ENCODE data around the gene AKAP6.
A peak's percentile ranks its signal among the peaks of the same experiment; 100 is the strongest.

AKAP6 gene

DNA sequence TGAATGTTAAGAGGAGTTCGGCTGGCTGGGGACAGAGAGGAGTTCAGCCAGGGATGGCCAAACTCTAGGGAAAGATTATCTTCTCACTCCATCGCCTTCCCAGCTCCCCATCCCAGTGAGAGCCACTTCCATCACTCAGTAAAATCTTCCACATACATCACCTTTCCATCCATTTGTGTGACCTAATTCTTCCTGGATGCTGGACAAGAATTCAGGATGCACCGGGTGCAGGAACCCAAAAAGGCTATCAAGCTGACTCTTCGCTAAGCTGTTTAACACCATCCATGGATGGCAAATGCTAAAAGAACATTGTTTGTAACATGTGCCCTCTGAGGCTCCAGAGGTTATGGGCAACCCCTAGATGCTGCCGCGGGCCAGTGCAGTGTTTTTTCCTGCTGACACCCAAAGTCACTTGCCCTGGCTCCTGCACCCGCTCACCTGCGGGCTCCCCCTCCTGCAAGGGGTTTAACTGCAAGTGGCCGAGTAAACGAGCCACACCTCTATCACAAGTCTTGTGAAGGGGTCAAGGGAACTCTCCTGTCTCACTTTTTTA lies 393.6 kb downstream of the AKAP6 start:
- no peak for DNase-seq

DNA sequence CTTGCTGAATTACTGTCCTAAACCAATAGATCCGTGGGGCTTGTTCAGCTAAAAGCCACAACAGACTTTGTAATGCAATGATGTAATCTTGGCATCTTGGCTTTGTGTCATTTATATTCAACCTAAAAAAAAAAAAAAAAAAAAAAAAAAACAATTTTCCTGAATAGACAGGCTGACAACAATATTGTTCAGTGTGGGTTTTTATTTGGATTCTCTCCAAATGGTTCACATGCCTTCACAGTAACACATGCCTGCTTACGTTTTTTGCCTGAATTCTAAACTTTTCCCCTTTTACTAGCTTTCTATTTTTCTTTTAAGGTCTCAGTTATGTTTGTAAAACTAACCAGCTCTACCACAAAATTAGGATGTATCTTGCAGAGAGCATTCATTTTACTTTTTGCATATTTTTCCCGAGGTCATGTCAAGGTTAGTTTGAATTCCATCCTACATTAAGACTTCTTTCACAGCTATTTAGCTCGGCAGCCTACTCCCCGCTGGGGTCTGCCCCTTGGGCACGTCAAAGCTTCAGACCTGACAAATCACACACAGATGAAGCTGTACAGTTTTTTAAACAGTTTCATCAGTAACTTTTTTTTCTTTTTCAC lies 395.9 kb downstream of the AKAP6 start:
- DNase-seq, result no peak

DNA sequence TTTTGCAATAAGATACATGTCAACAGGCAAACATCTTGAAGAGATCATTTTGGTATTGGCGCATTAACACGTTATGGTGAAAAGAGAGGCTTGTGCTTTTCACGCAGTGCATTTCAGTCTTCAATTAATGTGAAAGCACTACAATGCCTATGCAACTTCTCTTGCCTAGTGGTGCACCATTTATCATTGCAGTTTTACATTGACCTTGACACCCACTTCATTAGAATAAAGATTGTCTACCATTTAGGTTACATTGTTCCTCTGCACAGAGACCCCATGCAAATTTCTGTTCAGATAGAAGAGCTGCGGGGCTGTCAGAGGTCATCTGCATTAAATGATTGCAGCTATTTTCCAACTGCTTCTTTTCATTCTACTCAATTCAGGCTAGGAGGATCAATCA lies 397.4 kb downstream of the AKAP6 start:
- DNase-seq, result no peak

DNA sequence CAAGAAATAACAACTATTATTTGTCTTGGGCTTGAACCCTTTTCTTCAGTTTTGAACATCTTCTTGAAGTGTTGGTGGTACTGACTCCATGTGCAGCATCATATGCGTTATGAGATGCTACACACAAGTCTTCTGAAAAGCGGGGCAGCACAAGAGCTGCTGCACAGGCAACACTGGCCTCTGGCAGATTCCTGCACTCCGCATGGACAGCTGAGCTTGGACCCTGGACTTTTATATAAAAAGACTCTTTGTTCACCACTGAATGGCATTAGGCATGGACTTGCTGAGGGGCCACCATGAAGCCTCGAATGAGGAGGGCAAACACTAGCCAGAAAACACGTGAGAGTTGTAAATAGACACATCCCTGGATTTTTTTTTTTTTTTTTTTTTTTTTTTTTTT lies 398.7 kb downstream of the AKAP6 start:
- DNase-seq, result no peak

DNA sequence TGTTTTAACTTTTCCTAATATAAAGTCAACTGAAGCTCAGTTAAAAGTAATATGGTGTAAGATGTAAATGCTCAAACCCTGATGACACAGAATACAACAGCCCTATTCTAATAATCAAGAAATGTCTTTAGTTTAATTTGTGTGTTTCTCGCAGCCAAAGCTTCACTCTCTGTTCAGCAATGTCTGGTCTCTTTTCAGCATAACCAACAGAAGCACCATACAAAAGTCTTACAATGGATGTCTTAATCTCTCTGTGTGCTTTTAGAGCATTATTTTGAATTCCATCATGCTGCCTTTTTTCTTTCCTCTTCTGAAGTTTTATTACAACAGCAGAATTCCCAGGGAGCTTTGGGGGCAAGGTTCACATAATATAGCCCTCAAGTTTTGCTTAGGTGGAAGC lies 399.4 kb downstream of the AKAP6 start:
- no peak for DNase-seq

DNA sequence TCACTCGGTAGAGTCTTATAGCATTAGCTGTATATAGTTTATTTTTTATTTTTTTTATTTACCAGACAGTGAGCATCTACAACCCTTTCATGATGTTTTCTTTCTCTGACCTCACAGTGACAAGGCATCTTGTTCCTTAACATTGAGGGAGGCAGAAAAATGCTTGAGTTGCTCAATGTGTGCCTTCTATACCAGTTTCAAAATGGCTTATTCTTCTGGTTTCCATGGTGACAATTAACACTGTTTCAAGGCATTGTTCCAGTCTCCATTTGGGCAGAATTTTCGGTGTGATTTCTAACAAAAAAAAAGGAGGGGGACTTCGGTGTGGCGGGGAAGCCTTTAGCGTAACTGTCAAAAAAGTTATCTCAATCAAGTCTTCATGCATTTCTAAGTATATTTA lies 399.9 kb downstream of the AKAP6 start:
- no peak for DNase-seq

DNA sequence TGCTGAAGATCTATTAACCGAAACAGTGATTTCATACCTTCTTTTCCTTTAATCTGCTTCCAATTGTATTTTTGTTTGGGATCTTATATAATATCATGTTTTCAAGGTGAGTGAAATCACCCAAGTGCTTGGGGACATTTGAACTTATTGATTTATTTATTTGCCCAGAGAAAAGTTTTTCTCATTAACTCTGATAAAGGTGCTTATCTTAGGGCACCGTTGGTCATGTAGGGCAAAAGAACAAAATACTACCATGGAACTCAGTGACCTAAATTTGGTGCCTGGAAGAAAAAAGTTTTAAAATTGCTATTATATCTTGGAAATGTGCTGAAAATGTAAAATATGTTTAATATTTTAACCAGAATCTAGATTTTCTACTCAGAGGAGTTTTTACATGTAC lies 402.2 kb downstream of the AKAP6 start:
- no peak for DNase-seq

DNA sequence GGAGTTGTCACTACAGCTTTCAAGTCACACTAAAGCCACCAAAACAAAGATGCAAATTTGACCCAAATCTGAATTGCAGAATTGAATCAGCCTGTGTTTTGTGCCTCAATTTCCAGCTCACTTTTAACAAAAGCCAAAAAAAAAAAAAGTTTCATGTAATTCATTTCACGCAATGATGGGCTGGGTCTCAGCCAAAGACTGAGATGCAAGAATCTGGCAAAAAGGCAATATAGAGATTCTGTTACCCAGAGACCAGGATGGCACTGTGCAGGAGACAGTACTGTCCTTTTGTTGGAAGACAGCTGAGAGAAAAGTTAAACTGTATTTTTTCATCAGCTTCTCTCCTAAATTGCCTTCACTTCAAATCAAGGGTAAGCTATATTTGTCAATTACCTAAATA lies 403.9 kb downstream of the AKAP6 start:
- DNase-seq, result peak; percentile 32

DNA sequence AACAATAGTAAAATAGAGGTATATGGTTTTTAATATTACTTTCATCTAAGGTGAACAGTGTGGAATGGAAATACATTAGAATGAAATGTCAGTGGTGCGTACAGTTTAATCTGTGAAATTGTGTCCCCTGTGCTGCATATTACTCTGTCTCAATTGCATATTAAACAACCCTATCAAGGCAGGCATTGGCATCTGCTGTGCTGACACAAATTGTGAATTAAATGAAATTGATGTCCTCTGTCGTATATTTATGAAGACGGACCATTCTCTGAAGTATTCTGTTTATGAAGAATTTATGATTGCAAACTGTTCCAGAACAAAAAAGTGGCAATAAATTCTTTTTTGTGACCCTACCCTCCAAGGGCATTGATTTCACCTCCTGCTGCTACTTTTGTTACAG lies 405.2 kb downstream of the AKAP6 start:
- peak; percentile 39 for DNase-seq

DNA sequence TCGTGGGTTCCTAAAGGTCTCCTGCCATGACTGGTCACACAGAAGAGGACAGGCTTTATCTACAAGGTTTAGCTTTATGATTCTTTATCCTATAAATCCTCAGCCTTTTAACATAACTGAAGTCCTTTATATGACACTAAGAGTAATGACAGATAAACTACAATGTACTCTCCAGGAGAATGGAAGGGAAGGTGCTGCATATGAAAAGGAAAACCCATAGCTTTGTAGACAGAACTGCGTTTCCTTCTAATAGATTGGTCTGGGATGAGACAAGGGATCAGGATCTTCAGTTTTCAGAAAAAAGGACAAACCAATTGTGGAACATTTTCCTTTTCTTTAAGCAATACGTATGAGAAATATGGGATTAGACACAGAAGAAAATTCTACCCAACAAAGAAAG lies 408.5 kb downstream of the AKAP6 start:
- DNase-seq, result no peak

DNA sequence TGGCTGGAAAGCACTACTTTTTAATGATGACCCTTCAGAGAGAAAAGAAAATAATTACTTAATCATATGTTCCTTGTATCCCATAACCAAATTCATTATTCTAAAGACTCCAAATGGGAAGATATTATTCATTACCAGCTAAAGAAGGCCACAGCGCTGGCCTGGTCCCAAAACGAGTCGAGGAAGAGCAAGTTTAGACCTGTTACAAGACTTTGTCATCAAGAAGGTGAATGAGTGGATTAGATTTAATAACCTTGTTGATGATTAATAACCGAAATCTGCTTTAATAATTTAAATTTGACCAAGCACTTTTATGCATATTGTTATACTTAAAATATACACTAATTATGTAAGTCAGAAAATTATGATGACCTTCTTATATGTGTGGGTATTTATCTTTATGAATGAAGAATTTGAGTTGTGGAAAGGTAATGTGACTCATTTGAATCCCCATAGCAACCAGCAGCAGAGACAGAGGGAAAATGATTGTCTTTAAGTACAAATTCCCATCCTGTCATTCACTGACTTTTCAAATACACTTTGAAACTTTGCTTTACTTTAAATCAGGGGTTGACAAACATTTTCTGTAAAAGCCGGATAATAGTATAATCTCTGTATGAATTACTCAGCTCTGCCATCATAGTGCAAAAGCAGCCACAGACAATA lies 409.2 kb downstream of the AKAP6 start:
- DNase-seq, result no peak

DNA sequence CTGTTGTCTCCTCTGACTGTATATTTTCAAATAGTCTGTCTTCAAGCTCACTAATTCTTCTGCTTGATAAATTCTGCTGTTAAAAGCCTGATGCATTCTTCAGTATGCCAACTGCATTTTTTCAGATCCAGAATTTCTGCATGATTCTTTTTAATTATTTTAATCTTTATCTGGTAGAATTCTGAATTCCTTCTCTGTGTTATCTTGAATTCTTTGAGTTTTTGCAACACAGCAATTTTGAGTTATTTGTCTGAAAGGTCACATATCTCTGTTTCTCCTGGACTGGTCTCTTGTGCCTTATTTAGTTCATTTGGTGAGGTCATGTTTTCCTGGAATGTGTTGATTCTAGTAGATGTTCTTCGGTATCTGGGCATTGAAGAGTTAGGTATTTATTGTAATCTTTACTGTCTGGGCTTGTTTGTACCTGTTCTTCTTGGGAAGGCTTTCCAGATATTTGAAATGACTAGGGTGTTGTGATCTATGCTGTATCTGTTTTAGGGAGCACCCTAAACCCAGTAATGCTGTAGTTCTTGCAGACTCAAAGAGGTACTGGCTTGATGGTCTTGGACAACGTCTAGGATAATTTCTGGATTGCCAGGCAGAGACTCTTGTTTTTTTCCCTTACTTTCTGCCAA lies 415.8 kb downstream of the AKAP6 start:
- no peak for DNase-seq

DNA sequence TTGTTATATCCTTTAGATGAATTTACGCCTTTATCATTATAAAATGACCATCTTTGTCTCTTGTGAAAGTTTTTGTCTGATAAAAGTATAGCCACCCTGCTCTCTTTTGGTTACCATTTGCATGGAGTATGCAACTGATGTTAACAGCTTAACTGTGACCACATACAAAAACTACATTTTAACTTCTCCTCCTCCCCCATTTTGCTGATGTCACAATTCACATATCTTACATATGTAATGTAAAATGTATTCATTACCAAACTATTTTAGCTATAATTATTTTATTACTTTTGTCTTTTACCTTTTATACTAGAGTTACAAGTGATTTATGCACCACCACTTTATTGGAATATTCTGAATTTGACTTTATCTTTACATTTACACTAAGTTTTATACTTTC lies 425.1 kb downstream of the AKAP6 start:
- no peak for DNase-seq

DNA sequence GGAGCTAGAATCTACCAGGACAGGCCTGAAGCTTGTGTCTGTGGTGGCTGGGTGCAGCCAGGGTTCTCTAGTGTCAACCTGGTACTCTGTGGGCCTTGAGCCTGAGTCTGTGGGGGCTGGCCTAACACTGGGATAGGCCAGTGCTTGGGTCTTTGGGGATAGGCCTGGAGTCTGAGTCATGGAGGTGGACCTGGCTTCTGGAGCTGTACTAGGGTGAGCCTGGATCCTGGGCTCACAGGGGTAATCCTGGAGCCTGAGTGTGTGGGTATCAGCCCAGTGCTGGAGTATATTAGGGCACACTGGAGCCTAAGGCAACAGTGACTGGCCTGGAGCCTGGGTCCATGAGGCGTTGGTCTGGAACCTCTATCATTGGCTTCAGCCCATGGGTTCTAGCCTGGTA lies 427.1 kb downstream of the AKAP6 start:
- DNase-seq, result no peak

DNA sequence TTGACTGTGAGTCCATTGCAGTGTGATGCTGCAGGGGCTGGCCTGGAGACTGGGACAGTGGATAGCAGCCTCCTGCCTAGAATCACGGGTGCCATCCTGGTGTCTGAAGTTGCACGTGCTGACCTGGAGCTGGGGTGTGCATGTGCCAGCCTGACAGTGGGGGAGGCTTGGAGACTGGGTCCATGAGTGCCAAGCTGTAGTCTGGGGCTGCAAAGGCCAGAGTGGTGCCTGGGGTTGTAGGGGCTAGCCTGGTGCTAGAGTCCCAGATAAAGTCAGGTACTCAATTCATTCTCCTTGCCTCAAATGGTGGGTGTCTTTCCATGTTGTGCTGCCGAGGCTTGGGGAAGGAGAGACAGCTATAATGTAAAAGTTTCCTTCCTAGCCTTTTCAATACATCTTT lies 427.7 kb downstream of the AKAP6 start:
- no peak for DNase-seq

DNA sequence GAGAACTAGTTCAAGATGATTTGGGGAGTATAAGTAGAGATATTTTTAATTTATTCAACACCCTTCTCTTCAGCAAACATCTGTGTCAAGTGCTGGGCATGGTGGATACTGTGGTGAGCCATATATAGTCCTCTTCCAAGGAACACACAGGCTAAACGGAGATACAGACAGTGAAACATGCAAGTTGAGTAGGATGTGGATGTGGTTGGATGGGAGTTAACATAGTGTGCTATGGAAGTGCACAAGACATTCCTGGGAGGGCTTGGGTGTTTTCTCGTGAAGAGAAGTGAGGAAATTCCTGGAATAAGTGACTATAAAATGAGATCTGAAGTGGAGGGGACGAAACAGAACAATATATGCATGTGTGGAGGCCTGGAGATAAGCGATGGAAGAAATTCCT lies 428.5 kb downstream of the AKAP6 start:
- no peak for DNase-seq

DNA sequence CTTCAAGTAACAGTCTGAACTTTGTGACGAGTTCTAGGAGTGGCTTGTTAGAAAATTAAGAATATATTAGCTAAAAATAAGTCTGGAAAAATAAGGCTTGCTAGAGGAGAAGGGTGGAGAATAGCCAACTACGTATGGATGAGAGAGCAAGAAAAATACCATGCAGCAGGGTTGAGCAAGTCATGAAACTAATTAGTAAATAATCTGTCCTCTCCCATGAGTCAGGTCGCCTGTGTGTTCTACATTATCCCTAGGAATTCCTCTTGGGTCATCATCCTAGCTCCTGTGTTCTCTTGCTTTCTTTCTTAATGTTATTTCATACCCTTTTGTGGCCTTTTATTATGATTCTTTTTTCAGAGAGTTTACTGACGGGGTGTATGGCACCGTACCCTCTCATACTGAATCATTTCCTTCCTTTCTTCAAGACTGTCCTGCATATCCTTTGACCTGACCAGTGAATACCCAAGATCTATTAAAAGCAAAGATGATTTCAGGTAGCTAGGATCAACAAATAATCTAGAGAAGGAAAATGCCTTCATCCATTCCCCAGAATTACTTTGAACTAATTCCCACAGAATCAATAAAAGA lies 432.4 kb downstream of the AKAP6 start:
- no peak for DNase-seq

DNA sequence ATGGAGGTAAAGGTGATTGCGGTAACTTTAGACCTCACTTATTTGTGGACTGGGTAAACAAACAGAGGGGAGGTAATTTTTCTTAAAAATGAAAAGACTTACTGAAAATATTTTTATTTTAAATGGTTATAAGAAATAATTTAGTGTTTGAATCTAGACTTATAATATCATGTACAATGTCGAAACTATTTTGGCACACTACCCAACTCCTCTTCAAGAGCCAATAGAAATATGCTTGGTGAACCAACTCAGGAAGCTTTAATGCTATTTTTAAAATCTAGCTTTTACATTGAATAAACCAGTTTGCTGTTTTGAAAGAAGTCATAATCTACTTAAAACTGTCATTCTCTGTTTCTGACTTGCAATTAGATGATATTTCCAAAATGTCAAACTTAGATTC lies 433.8 kb downstream of the AKAP6 start:
- DNase-seq, result no peak

DNA sequence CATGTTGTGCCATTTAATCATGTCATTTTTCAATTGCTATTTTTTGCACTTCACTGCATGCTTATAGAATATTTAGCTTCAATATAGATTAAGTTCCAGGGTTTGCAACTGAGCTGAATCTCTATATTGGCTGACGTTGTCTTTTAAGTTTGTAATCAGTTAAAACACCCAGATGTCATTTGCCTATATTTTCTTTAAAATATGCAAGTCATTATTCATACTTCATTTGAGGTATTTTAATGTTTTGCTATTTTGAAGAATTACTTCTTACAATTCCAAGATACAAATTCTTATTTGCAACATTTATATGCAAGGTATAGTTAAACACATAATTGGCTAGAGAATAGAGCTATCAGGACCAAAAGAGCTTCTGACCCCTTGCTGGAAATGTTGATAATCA lies 434.6 kb downstream of the AKAP6 start:
- no peak for DNase-seq

DNA sequence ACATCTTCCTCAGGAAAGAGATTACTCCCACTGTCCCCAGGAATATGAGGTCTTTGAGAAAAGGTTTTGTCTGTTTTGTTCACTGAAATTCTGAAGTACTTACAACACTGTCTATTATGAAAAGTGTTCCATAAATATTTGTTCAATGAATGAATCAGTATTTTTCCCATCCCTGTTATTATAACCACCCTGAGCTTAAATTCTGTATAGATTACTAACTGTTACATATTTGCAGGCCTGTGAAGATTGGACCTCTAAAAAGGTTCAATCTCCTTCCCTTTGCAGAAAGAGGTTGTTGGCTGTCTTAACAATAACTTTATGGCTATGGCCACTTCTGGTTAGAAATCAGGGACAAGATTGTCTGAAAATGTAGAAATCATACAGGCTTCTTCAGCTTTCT lies 435.0 kb downstream of the AKAP6 start:
- DNase-seq, result no peak

DNA sequence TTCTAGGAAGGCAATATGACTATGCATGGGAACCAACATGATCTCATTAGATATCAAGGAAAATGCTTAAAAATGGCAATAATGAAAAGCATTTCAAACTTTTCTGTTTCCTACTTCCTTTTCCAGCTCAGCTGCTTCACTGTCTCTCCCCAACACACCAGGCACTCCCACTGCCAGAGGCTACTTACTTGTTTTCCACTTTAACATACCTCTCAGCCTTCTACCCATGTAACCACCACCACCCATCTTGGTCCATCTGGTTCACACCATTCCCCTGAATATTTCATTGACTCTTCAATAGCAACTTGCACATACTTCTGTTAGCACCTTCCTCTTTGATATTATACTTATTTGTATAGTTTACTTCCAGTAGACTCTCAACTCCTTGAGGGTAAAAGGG lies 441.3 kb downstream of the AKAP6 start:
- DNase-seq, result no peak

DNA sequence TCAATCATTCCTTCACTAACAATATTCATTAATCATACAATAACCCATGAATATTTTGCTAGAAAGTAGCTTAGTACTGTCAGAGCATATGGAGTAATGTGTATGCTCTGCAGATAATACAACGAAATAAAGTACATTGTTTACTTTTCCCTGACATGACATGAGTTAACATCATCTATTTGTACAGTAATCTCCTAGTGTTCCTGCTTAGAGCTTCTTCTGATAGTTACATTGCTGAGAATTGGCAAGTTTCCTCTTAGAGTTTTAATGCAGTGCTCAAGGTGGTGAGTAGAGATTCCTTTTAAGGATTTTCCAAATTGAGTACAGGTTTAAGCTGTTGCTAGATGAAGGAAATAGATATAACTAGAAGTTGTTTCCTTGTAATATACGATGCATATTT lies 445.1 kb downstream of the AKAP6 start:
- no peak for DNase-seq

DNA sequence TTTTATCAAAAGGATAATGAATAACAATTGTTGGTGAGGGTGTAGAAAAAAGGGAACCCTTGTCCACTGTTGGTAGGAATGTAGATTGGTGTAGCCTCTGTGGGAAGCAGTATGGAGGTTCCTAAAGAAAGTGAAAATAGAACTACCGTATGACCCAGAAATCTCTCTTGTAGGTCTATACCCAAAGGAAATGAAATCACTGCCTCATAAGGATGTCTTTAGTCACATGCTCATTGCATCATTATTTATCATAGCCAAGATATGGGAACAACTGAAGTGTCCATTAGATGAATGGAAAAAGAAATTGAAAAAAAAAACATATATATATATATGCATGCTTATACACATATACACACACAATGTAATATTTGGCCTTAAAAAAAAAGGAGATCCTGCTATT lies 450.7 kb downstream of the AKAP6 start:
- no peak for DNase-seq

DNA sequence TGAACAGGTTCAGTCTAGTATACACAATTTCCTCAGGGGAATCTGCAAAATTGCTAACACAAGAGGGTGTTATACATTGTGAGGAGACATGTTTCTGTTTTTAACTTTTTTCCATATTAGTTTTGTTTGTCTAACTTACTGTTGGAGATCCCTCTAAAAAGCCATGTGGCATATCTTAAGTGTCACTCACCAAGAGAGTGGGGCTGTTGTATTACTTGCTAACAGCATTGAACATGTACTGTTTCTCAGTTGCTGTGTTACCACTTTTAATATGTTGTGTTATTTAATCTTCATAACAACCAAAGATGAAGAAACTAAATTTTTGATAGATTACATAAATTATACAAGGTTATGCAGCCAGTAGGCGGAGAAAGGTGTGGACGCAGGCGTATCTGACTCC lies 455.3 kb downstream of the AKAP6 start:
- no peak for DNase-seq
